H1 (cell line): ENCODE results near the gene NFKBIL1. TPM values are rescaled to one million over a fixed set of nuclear protein-coding genes. Genes with fewer than 3 reads are reported as not detected.

Experiments used
- CTBP2 ChIP-seq: IDR thresholded peaks from 2 replicates; pipeline ENCODE4 v1.7.0; 2011; ENCODE audit warnings: borderline replicate concordance, mild to moderate bottlenecking, moderate library complexity, mixed read lengths, low read length; ENCODE audit not compliant: insufficient read depth, insufficient read length
- POLR2AphosphoS5 ChIP-seq: IDR thresholded peaks from 2 replicates; pipeline ENCODE4 v1.6.1; 2011; ENCODE audit warnings: low read depth, low read length
- RAD21 ChIP-seq, 2 experiments: IDR thresholded peaks in 1 of 2; conservative IDR thresholded peaks in 1 of 2; 2 replicates each; pipeline ENCODE4 v1.6.1; 2011; ENCODE audit warnings: low read depth in 2 of 2, low read length in 2 of 2, improper control_type of control experiment in 1 of 2, inconsistent platforms in 1 of 2, mild to moderate bottlenecking in 1 of 2, moderate library complexity in 1 of 2
- RFX5 ChIP-seq: IDR thresholded peaks from 2 replicates; pipeline ENCODE4 v1.6.1; 2011; ENCODE audit warnings: low read depth, low read length, improper control_type of control experiment, borderline replicate concordance
- SAP30 ChIP-seq: fragments of 300-600 bp; sonication (generic); IDR thresholded peaks from 2 replicates; pipeline ENCODE4 v1.7.1; 2012; ENCODE audit warnings: low read length, moderate library complexity, mild to moderate bottlenecking, inconsistent platforms; ENCODE audit not compliant: insufficient read depth, insufficient replicate concordance
- YY1 ChIP-seq: IDR thresholded peaks from 2 replicates; pipeline ENCODE4 v1.6.1; 2011; ENCODE audit warnings: low read depth, mild to moderate bottlenecking, low read length
- polyA plus RNA-seq, 7 experiments: library from polyadenylated mRNA; depleted of rRNA in 3 of 7; stranded (reverse) in 5 of 7; unstranded in 2 of 7; fragments of >200 nt in 5 of 7; fragments of 200-250 nt in 2 of 7; gene quantifications; 1 replicate in 5 of 7; 2 replicates in 1 of 7; 4 replicates in 1 of 7; pipeline versions ENCODE4 v1.2.1 to v1.2.3, GENCODE V29; 2011 to 2013; ENCODE audit warnings: missing spikeins in 2 of 7, mixed read lengths in 2 of 7
- total RNA-seq: library from RNA; stranded (reverse); fragmentation: NEBNext Ultra II Directional; extraction: Animal tissue kit (Norgen Biotek cat#: 25700); gene quantifications from 2 replicates; pipeline ENCODE4 v1.2.1, GENCODE V29; 2021
- TF ChIP-seq, protein P1 (sequence below): fragments of 300-600 bp; sonication (generic); IDR thresholded peaks from 2 replicates; pipeline ENCODE4 v1.7.1; 2012; ENCODE audit warnings: low read length, moderate library complexity, mild to moderate bottlenecking, inconsistent platforms; ENCODE audit not compliant: insufficient replicate concordance

Gene NFKBIL1
- total and polyA plus RNA-seq, 2 of the 8 experiments (the other 6 are each of a cell fraction or from before 2014, with no cell fraction given): 7.5 to 11.2 TPM

DNA sequence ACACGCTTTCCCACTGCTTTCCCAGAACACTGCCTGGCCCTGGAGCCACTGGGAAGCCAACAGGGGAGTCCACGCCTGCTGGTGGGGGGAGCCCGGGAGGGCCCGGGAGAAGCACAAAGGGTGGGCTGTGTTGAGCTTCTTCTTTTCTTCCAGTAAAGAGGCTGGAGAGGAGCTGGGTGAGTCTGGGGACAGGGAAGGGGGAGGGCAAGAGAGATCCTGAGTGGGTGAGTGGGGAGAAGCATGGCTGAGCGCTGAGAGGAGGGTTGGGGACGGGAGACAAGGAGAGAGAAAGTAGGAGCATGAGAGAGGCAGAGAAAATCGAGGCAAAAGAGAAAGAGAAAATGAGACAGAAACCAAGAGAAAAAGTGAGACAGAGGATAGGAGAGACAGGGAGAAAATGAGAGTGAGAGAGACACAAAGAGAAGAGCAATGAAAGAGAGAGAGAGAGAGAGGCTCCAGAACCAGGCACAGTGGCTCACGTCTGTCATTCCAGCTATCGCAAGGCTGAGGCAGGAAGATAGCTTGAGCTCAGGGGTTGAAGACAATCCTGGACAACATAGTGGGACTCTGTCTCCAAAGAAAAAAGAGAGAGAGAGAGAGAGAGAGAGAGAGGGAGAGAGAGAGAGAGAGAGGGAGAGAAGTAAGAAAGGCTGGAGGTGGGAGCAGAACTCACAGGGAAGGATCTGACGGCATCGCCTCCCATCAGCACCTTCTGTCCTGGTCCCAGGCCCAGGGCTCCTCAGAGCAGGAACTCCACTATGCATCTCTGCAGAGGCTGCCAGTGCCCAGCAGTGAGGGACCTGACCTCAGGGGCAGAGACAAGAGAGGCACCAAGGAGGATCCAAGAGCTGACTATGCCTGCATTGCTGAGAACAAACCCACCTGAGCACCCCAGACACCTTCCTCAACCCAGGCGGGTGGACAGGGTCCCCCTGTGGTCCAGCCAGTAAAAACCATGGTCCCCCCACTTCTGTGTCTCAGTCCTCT lies 40.7 kb downstream of the NFKBIL1 start (continued):
- TF ChIP-seq, protein P1, sequence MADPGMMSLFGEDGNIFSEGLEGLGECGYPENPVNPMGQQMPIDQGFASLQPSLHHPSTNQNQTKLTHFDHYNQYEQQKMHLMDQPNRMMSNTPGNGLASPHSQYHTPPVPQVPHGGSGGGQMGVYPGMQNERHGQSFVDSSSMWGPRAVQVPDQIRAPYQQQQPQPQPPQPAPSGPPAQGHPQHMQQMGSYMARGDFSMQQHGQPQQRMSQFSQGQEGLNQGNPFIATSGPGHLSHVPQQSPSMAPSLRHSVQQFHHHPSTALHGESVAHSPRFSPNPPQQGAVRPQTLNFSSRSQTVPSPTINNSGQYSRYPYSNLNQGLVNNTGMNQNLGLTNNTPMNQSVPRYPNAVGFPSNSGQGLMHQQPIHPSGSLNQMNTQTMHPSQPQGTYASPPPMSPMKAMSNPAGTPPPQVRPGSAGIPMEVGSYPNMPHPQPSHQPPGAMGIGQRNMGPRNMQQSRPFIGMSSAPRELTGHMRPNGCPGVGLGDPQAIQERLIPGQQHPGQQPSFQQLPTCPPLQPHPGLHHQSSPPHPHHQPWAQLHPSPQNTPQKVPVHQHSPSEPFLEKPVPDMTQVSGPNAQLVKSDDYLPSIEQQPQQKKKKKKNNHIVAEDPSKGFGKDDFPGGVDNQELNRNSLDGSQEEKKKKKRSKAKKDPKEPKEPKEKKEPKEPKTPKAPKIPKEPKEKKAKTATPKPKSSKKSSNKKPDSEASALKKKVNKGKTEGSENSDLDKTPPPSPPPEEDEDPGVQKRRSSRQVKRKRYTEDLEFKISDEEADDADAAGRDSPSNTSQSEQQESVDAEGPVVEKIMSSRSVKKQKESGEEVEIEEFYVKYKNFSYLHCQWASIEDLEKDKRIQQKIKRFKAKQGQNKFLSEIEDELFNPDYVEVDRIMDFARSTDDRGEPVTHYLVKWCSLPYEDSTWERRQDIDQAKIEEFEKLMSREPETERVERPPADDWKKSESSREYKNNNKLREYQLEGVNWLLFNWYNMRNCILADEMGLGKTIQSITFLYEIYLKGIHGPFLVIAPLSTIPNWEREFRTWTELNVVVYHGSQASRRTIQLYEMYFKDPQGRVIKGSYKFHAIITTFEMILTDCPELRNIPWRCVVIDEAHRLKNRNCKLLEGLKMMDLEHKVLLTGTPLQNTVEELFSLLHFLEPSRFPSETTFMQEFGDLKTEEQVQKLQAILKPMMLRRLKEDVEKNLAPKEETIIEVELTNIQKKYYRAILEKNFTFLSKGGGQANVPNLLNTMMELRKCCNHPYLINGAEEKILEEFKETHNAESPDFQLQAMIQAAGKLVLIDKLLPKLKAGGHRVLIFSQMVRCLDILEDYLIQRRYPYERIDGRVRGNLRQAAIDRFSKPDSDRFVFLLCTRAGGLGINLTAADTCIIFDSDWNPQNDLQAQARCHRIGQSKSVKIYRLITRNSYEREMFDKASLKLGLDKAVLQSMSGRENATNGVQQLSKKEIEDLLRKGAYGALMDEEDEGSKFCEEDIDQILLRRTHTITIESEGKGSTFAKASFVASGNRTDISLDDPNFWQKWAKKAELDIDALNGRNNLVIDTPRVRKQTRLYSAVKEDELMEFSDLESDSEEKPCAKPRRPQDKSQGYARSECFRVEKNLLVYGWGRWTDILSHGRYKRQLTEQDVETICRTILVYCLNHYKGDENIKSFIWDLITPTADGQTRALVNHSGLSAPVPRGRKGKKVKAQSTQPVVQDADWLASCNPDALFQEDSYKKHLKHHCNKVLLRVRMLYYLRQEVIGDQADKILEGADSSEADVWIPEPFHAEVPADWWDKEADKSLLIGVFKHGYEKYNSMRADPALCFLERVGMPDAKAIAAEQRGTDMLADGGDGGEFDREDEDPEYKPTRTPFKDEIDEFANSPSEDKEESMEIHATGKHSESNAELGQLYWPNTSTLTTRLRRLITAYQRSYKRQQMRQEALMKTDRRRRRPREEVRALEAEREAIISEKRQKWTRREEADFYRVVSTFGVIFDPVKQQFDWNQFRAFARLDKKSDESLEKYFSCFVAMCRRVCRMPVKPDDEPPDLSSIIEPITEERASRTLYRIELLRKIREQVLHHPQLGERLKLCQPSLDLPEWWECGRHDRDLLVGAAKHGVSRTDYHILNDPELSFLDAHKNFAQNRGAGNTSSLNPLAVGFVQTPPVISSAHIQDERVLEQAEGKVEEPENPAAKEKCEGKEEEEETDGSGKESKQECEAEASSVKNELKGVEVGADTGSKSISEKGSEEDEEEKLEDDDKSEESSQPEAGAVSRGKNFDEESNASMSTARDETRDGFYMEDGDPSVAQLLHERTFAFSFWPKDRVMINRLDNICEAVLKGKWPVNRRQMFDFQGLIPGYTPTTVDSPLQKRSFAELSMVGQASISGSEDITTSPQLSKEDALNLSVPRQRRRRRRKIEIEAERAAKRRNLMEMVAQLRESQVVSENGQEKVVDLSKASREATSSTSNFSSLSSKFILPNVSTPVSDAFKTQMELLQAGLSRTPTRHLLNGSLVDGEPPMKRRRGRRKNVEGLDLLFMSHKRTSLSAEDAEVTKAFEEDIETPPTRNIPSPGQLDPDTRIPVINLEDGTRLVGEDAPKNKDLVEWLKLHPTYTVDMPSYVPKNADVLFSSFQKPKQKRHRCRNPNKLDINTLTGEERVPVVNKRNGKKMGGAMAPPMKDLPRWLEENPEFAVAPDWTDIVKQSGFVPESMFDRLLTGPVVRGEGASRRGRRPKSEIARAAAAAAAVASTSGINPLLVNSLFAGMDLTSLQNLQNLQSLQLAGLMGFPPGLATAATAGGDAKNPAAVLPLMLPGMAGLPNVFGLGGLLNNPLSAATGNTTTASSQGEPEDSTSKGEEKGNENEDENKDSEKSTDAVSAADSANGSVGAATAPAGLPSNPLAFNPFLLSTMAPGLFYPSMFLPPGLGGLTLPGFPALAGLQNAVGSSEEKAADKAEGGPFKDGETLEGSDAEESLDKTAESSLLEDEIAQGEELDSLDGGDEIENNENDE: no peak
- TF ChIP-seq POLR2AphosphoS5 (no peak), SAP30 (no peak), RFX5 (no peak), CTBP2 (no peak), YY1 (no peak), RAD21 (IDR thresholded peaks at IDR 0.05 in 1 of 2, conservative IDR thresholded peaks at IDR 0.05 in 1 of 2; ENCODE audit: low read depth in 2 of 2, low read length in 2 of 2) (no peak)
